HEK293 (cell line): ENCODE data around the gene B3GNT3.

ENCODE experiments used
- BCL11B ChIP-seq: fragments of 450-650 bp; formaldehyde crosslinking; IDR thresholded peaks from 2 replicates; pipeline ENCODE4 v1.5.1; 2016; ENCODE audit warnings: low read depth, missing biosample characterization, missing genetic modification characterization
- FEZF1 ChIP-seq: fragments of 450-650 bp; formaldehyde crosslinking; IDR thresholded peaks from 2 replicates; pipeline ENCODE4 v1.5.1; 2016; ENCODE audit warnings: missing biosample characterization, missing genetic modification characterization
- GLI4 ChIP-seq: fragments of 450-650 bp; formaldehyde crosslinking; IDR thresholded peaks from 2 replicates; pipeline ENCODE4 v1.5.1; 2016; ENCODE audit warnings: missing biosample characterization, missing genetic modification characterization
- IKZF3 ChIP-seq: fragments of 450-650 bp; IDR thresholded peaks from 2 replicates; pipeline ENCODE4 v1.5.0; 2018; ENCODE audit warnings: missing biosample characterization, mild to moderate bottlenecking, missing genetic modification characterization, moderate library complexity
- KLF16 ChIP-seq: fragments of 450-650 bp; formaldehyde crosslinking; IDR thresholded peaks from 2 replicates; pipeline ENCODE4 v1.5.1; 2017; ENCODE audit warnings: missing biosample characterization, missing genetic modification characterization
- KLF8 ChIP-seq: fragments of 450-650 bp; formaldehyde crosslinking; IDR thresholded peaks from 2 replicates; pipeline ENCODE4 v1.5.1; 2016; ENCODE audit warnings: missing biosample characterization, missing genetic modification characterization
- OSR2 ChIP-seq: fragments of 450-650 bp; formaldehyde crosslinking; IDR thresholded peaks from 2 replicates; pipeline ENCODE4 v1.5.1; 2016; ENCODE audit warnings: missing biosample characterization, missing genetic modification characterization
- REPIN1 ChIP-seq: fragments of 450-650 bp; formaldehyde crosslinking; IDR thresholded peaks from 2 replicates; pipeline ENCODE4 v1.5.1; 2017; ENCODE audit warnings: missing biosample characterization, missing genetic modification characterization, low read depth
- SALL2 ChIP-seq: fragments of 450-650 bp; formaldehyde crosslinking; IDR thresholded peaks from 2 replicates; pipeline ENCODE4 v1.5.0; 2017; ENCODE audit warnings: missing biosample characterization, mild to moderate bottlenecking, missing genetic modification characterization, borderline replicate concordance
- SCRT2 ChIP-seq: fragments of 450-650 bp; formaldehyde crosslinking; IDR thresholded peaks from 2 replicates; pipeline ENCODE4 v1.5.1; 2016; ENCODE audit warnings: missing biosample characterization, missing genetic modification characterization
- ZBTB8A ChIP-seq: fragments of 450-650 bp; formaldehyde crosslinking; IDR thresholded peaks from 2 replicates; pipeline ENCODE4 v1.5.1; 2016; ENCODE audit warnings: missing biosample characterization, missing genetic modification characterization
- ZNF10 ChIP-seq: fragments of 450-650 bp; formaldehyde crosslinking; IDR thresholded peaks from 2 replicates; pipeline ENCODE4 v1.5.1; 2017; ENCODE audit warnings: missing biosample characterization, missing genetic modification characterization
- ZNF138 ChIP-seq: fragments of 450-650 bp; formaldehyde crosslinking; IDR thresholded peaks from 2 replicates; pipeline ENCODE4 v1.5.1; 2016; ENCODE audit warnings: missing biosample characterization, missing genetic modification characterization, borderline replicate concordance
- ZNF155 ChIP-seq: fragments of 450-650 bp; formaldehyde crosslinking; IDR thresholded peaks from 2 replicates; pipeline ENCODE4 v1.5.1; 2016; ENCODE audit warnings: missing biosample characterization, missing genetic modification characterization
- ZNF16 ChIP-seq: fragments of 450-650 bp; formaldehyde crosslinking; IDR thresholded peaks from 2 replicates; pipeline ENCODE4 v1.5.1; 2016; ENCODE audit warnings: low read depth, missing biosample characterization, missing genetic modification characterization
- ZNF169 ChIP-seq: fragments of 450-650 bp; formaldehyde crosslinking; IDR thresholded peaks from 2 replicates; pipeline ENCODE4 v1.5.1; 2016; ENCODE audit warnings: missing biosample characterization, missing genetic modification characterization
- ZNF2 ChIP-seq: fragments of 450-650 bp; formaldehyde crosslinking; IDR thresholded peaks from 2 replicates; pipeline ENCODE4 v1.5.1; 2016; ENCODE audit warnings: missing biosample characterization, missing genetic modification characterization
- ZNF302 ChIP-seq: fragments of 450-650 bp; formaldehyde crosslinking; IDR thresholded peaks from 2 replicates; pipeline ENCODE4 v1.5.1; 2016; ENCODE audit warnings: missing biosample characterization, missing genetic modification characterization, low read depth
- ZNF366 ChIP-seq: fragments of 450-650 bp; formaldehyde crosslinking; conservative IDR thresholded peaks from 2 replicates; pipeline ENCODE4 v1.5.1; 2016; ENCODE audit warnings: missing biosample characterization, missing genetic modification characterization
- ZNF394 ChIP-seq: fragments of 450-650 bp; formaldehyde crosslinking; IDR thresholded peaks from 2 replicates; pipeline ENCODE4 v1.5.1; 2016; ENCODE audit warnings: missing biosample characterization, missing genetic modification characterization, mild to moderate bottlenecking, moderate library complexity, borderline replicate concordance
- ZNF426 ChIP-seq: fragments of 450-650 bp; formaldehyde crosslinking; IDR thresholded peaks from 2 replicates; pipeline ENCODE4 v1.5.1; 2017; ENCODE audit warnings: missing biosample characterization, missing genetic modification characterization, mild to moderate bottlenecking, inconsistent platforms, moderate library complexity
- ZNF473 ChIP-seq: fragments of 450-650 bp; formaldehyde crosslinking; IDR thresholded peaks from 2 replicates; pipeline ENCODE4 v1.5.1; 2017; ENCODE audit warnings: missing biosample characterization, missing genetic modification characterization
- ZNF529 ChIP-seq: fragments of 450-650 bp; formaldehyde crosslinking; IDR thresholded peaks from 2 replicates; pipeline ENCODE4 v1.5.1; 2017; ENCODE audit warnings: missing genetic modification characterization, missing biosample characterization; ENCODE audit not compliant: insufficient replicate concordance
- ZNF549 ChIP-seq: fragments of 450-650 bp; IDR thresholded peaks from 2 replicates; pipeline ENCODE4 v1.5.1; 2018; ENCODE audit warnings: missing biosample characterization, missing genetic modification characterization, mild to moderate bottlenecking, inconsistent platforms, moderate library complexity
- ZNF629 ChIP-seq: fragments of 450-650 bp; formaldehyde crosslinking; IDR thresholded peaks from 2 replicates; pipeline ENCODE4 v1.5.1; 2017; ENCODE audit warnings: missing biosample characterization, missing genetic modification characterization
- ZNF707 ChIP-seq: fragments of 450-650 bp; formaldehyde crosslinking; IDR thresholded peaks from 2 replicates; pipeline ENCODE4 v1.5.1; 2016; ENCODE audit warnings: missing biosample characterization, missing genetic modification characterization
- ZNF830 ChIP-seq: fragments of 450-650 bp; IDR thresholded peaks from 2 replicates; pipeline ENCODE4 v1.5.0; 2018; ENCODE audit warnings: missing biosample characterization, missing genetic modification characterization, low read depth, mild to moderate bottlenecking, moderate library complexity
- ZXDB ChIP-seq: fragments of 450-650 bp; formaldehyde crosslinking; IDR thresholded peaks from 2 replicates; pipeline ENCODE4 v1.5.1; 2016; ENCODE audit warnings: missing biosample characterization, missing genetic modification characterization
- TF ChIP-seq, protein P1 (sequence below): fragments of 450-650 bp; formaldehyde crosslinking; IDR thresholded peaks from 2 replicates; pipeline ENCODE4 v1.5.1; 2017; ENCODE audit warnings: missing biosample characterization, mild to moderate bottlenecking, missing genetic modification characterization, moderate library complexity
- TF ChIP-seq, protein P2 (sequence below): fragments of 450-650 bp; formaldehyde crosslinking; IDR thresholded peaks from 2 replicates; pipeline ENCODE4 v1.5.1; 2016; ENCODE audit warnings: missing biosample characterization, missing genetic modification characterization
- TF ChIP-seq, protein P3 (sequence below): fragments of 450-650 bp; formaldehyde crosslinking; IDR thresholded peaks from 2 replicates; pipeline ENCODE4 v1.5.1; 2017; ENCODE audit warnings: missing biosample characterization, missing genetic modification characterization
- TF ChIP-seq, protein P4 (sequence below): fragments of 450-650 bp; formaldehyde crosslinking; IDR thresholded peaks from 2 replicates; pipeline ENCODE4 v1.5.1; 2016; ENCODE audit warnings: missing biosample characterization, missing genetic modification characterization

Gene B3GNT3

DNA sequence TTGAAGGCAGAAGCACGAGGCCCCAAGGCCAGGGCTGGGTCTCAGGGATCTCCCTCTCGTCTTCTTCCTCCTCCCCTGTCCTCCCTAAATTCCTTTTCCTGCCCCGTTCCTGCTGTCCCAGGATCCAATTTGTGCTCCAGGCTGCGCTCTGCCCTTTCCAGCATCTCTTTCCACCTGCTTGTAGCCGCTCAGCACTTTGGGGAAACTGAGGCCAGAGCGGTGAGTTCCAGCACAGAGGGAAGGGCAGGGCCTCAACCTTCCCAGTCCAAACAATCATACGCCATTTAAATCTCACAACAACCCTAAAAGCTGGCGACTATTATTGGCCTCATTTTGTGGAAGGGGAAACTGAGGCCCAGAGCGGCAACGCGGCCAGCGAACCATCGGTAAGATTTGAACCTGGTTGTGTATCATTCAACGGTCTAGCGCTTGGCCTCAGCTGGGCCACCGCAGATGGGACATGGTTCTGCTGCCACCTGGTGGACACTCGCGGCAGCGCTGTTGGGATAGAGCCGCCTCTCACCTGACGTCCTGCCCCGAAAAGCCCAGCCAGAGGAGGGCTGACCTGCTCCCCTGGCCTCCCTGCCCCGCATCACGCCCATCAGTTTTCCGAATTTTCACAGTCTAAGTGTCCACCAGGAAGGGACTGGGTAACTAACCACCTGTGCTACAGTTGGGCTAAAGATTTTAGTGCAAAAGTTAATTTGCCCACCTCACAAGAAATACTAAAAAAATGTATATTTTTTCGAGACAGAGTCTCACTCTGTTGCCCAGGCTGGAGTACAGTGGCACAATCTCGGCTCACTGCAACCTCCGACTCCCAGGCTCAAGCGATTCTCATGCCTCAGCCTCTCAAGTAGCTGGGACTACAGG lies 60.6 kb downstream of the B3GNT3 start (continued):
- TF ChIP-seq ZNF155 (tag by site-specific recombination) (no peak), ZBTB8A (tag by site-specific recombination) (peak; percentile 34), GLI4 (tag by site-specific recombination) (no peak), ZNF366 (tag by site-specific recombination) (no peak), ZNF426 (tag by site-specific recombination) (no peak), SCRT2 (tag by site-specific recombination) (no peak), ZNF138 (tag by site-specific recombination) (no peak), ZNF394 (tag by site-specific recombination) (no peak), ZNF169 (tag by site-specific recombination) (no peak), ZNF16 (tag by site-specific recombination) (no peak), ZXDB (tag by site-specific recombination) (peak; percentile 23; the same call in 1 of the 2 replicates), ZNF302 (tag by site-specific recombination) (no peak), KLF8 (peak; percentile 46; the same call in 1 of the 2 replicates), ZNF10 (tag by site-specific recombination) (no peak), ZNF629 (tag by site-specific recombination) (peak; percentile 24; the same call in 1 of the 2 replicates), IKZF3 (tag by site-specific recombination) (no peak), ZNF549 (tag by site-specific recombination) (no peak), ZNF473 (tag by site-specific recombination) (no peak), REPIN1 (no peak), FEZF1 (tag by site-specific recombination) (no peak), BCL11B (tag by site-specific recombination) (no peak), OSR2 (tag by site-specific recombination) (no peak), ZNF529 (tag by site-specific recombination) (no peak), ZNF830 (no peak), ZNF2 (peak; percentile 62; the same call in 1 of the 2 replicates), KLF16 (tag by site-specific recombination) (no peak), ZNF707 (no peak), SALL2 (no peak)
- TF ChIP-seq, protein P1, sequence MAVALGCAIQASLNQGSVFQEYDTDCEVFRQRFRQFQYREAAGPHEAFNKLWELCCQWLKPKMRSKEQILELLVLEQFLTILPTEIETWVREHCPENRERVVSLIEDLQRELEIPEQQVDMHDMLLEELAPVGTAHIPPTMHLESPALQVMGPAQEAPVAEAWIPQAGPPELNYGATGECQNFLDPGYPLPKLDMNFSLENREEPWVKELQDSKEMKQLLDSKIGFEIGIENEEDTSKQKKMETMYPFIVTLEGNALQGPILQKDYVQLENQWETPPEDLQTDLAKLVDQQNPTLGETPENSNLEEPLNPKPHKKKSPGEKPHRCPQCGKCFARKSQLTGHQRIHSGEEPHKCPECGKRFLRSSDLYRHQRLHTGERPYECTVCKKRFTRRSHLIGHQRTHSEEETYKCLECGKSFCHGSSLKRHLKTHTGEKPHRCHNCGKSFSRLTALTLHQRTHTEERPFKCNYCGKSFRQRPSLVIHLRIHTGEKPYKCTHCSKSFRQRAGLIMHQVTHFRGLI (tag by site-specific recombination): peak; percentile 88
- TF ChIP-seq, protein P2, sequence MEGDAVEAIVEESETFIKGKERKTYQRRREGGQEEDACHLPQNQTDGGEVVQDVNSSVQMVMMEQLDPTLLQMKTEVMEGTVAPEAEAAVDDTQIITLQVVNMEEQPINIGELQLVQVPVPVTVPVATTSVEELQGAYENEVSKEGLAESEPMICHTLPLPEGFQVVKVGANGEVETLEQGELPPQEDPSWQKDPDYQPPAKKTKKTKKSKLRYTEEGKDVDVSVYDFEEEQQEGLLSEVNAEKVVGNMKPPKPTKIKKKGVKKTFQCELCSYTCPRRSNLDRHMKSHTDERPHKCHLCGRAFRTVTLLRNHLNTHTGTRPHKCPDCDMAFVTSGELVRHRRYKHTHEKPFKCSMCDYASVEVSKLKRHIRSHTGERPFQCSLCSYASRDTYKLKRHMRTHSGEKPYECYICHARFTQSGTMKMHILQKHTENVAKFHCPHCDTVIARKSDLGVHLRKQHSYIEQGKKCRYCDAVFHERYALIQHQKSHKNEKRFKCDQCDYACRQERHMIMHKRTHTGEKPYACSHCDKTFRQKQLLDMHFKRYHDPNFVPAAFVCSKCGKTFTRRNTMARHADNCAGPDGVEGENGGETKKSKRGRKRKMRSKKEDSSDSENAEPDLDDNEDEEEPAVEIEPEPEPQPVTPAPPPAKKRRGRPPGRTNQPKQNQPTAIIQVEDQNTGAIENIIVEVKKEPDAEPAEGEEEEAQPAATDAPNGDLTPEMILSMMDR: peak; percentile 97
- TF ChIP-seq, protein P3, sequence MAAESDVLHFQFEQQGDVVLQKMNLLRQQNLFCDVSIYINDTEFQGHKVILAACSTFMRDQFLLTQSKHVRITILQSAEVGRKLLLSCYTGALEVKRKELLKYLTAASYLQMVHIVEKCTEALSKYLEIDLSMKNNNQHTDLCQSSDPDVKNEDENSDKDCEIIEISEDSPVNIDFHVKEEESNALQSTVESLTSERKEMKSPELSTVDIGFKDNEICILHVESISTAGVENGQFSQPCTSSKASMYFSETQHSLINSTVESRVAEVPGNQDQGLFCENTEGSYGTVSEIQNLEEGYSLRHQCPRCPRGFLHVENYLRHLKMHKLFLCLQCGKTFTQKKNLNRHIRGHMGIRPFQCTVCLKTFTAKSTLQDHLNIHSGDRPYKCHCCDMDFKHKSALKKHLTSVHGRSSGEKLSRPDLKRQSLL (tag by site-specific recombination): no peak
- TF ChIP-seq, protein P4, sequence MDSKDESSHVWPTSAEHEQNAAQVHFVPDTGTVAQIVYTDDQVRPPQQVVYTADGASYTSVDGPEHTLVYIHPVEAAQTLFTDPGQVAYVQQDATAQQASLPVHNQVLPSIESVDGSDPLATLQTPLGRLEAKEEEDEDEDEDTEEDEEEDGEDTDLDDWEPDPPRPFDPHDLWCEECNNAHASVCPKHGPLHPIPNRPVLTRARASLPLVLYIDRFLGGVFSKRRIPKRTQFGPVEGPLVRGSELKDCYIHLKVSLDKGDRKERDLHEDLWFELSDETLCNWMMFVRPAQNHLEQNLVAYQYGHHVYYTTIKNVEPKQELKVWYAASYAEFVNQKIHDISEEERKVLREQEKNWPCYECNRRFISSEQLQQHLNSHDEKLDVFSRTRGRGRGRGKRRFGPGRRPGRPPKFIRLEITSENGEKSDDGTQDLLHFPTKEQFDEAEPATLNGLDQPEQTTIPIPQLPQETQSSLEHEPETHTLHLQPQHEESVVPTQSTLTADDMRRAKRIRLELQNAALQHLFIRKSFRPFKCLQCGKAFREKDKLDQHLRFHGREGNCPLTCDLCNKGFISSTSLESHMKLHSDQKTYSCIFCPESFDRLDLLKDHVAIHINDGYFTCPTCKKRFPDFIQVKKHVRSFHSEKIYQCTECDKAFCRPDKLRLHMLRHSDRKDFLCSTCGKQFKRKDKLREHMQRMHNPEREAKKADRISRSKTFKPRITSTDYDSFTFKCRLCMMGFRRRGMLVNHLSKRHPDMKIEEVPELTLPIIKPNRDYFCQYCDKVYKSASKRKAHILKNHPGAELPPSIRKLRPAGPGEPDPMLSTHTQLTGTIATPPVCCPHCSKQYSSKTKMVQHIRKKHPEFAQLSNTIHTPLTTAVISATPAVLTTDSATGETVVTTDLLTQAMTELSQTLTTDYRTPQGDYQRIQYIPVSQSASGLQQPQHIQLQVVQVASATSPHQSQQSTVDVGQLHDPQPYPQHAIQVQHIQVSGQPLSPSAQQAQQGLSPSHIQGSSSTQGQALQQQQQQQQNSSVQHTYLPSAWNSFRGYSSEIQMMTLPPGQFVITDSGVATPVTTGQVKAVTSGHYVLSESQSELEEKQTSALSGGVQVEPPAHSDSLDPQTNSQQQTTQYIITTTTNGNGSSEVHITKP: no peak
